Measurements from ENCODE around the gene ZNF280A.
A peak's percentile ranks its signal among the peaks of the same experiment; 100 is the strongest.
"Not testable (repeated sequence)": the region's sequence is repeated elsewhere in the genome, so short reads cannot be mapped to it uniquely, and the experiment has no call there.

Gene ZNF280A

DNA sequence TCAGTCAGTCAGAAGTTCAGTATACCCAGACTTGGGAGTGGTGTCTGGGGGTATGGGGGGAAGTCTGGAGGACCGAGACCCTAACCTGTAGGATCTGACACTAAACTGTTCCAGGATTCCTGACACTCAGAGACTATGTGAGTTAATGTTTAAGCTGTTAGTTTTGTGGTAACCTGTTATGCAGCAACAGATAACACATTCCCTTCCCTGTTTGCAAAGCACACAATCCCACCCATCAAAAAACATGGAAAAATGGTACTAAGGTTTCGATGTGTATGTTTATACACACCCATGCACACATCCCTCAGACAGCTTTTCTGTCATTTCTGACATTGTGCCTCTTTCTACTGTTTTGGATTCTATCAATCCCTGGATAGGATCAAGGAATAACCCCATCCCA is 39.1 kb downstream of the ZNF280A start:
- TF ChIP-seq, protein P1, sequence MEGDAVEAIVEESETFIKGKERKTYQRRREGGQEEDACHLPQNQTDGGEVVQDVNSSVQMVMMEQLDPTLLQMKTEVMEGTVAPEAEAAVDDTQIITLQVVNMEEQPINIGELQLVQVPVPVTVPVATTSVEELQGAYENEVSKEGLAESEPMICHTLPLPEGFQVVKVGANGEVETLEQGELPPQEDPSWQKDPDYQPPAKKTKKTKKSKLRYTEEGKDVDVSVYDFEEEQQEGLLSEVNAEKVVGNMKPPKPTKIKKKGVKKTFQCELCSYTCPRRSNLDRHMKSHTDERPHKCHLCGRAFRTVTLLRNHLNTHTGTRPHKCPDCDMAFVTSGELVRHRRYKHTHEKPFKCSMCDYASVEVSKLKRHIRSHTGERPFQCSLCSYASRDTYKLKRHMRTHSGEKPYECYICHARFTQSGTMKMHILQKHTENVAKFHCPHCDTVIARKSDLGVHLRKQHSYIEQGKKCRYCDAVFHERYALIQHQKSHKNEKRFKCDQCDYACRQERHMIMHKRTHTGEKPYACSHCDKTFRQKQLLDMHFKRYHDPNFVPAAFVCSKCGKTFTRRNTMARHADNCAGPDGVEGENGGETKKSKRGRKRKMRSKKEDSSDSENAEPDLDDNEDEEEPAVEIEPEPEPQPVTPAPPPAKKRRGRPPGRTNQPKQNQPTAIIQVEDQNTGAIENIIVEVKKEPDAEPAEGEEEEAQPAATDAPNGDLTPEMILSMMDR (conservative IDR thresholded peaks at IDR 0.05; ENCODE audit: low read depth, low read length) = no peak
- no peak for DNase-seq (ENCODE audit: low read depth)
- no peak overlapping the region for H3K4me3 ChIP-seq (ENCODE audit: low read depth, low read length)

DNA sequence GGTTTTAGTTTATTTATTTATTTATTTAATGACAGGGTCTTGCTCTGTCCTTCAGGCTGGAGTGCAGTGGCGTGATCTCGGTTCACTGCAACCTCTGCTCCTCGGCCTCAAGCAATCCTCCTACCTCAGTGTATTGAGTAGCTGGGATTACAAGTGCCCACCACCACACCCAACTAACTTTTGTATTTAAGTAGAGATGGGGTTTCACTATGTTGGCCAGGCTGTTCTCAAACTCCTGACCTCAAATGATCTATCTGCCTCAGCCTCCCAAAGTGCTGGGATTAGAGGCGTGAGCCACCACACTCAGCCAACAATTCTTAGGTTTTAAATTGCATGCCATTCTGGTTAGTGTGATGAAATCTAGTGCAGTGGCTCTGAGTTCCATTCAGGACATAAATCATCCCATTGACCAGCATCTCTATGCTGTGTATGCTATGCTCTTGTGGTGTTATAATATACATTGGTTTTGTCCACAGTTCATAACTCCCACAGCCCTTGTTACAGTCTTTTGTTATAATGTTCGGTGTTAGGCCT is 40.0 kb downstream of the ZNF280A start:
- TF ChIP-seq, protein P1 (conservative IDR thresholded peaks at IDR 0.05; ENCODE audit: low read depth, low read length) = no peak
- no peak overlapping the region for H3K4me3 ChIP-seq (ENCODE audit: low read depth, low read length)
- DNase-seq (ENCODE audit: low read depth) = no peak

DNA sequence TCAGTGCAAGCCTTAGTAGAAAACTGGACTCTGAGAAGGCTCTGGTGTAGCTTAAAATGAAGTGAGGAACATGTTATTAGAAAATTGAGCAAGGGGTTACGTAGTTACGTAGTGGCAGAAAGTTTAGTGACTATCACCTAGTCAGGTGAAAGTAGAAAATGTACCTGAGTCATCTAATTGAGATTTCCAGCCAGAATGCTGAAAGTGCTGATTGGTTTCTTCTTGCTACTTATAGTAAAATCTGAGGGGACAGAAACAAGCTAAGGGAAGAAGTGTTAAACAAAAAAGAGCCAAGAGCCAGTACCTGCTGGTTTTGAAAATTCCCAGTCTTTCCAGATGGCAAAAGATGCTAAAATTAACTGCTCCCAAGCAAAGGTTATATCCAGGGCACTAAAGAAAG is 41.0 kb downstream of the ZNF280A start:
- TF ChIP-seq, protein P1 (conservative IDR thresholded peaks at IDR 0.05; ENCODE audit: low read depth, low read length) = no peak
- no peak for DNase-seq (ENCODE audit: low read depth)
- H3K4me3 ChIP-seq (ENCODE audit: low read depth, low read length) = no peak overlapping the region

DNA sequence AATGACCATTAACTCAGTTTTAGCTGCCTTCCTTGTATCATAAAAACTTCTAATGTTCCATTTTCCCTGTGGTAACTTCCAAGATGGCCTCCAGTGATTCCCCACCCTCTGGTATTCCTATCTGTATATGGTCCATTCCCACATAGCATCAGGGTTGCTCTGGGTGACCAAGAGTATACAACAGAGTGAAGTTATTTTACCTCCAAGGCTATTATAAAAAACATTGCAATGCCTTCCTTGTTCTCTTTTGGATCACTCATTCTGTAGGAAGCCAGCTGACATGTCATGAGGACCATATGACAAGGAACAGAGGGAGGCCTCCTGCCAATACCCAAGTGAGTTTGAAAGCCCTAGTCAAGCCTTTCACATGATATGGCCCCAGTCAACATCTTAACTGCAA is 41.6 kb downstream of the ZNF280A start:
- H3K4me3 ChIP-seq (ENCODE audit: low read depth, low read length) = no peak overlapping the region
- TF ChIP-seq, protein P1 (conservative IDR thresholded peaks at IDR 0.05; ENCODE audit: low read depth, low read length) = no peak
- peak; percentile 9 for DNase-seq (ENCODE audit: low read depth)

DNA sequence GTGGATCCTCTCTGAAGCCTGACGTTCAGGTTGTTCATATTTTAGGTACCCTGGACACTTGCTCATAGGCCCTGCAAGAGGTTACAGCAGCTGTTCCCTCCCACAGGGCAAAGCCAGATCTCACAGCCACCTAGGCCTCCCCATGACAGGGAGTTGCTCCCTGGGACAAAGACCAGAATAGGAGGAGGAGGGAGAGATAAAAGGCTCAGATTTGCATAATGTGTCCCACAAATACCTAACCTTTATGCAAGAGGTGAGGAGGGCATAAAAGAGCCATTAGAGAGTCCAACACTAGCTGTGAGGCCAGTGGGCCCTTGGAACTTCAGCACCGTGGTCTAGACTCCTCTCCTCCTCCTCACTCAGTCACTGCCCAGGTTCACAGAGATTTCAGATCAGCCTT is 45.3 kb downstream of the ZNF280A start:
- no peak for DNase-seq (ENCODE audit: low read depth)
- H3K4me3 ChIP-seq (ENCODE audit: low read depth, low read length) = no peak overlapping the region
- TF ChIP-seq, protein P1 (conservative IDR thresholded peaks at IDR 0.05; ENCODE audit: low read depth, low read length) = no peak

DNA sequence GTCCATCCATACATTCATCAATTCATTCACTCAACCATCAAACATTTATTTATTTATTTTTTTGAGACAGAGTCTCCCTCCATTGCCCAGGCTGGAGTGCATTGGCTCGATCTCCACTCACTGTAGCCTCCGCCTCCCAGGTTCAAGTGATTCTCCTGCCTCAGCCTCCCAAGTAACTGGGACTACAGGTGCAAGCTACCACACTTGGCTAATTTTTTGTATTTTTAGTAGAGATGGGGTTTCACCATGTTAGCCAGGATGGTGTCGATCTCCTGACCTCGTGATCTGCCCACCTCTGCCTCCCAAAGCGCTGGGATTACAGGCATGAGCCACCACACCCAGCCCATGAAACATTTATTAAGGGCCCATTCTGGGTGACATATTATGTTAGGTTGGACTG is 49.0 kb downstream of the ZNF280A start:
- DNase-seq (ENCODE audit: low read depth); H3K4me3 ChIP-seq (ENCODE audit: low read depth, low read length): not testable (repeated sequence)

DNA sequence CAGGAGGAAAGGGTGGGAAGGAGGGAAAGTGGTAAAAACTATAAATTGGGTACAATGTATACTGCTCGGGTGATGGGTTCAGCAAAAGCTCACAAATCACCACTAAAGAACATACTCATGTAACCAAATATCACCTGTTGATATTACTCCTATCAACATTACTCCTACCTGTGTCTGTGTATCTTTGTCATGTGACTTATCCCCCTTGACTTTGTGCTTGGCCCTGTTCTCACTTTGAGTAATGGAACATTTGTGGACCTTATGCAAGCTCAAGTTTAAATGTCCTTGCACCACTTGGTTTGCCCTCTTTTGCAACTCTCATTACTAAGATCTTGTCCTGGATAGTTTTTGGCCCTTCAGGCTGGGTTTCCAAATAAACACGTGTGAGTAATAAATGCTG is 50.5 kb downstream of the ZNF280A start:
- H3K4me3 ChIP-seq (ENCODE audit: low read depth, low read length) = no peak overlapping the region
- DNase-seq (ENCODE audit: low read depth) = no peak
- TF ChIP-seq, protein P1 (conservative IDR thresholded peaks at IDR 0.05; ENCODE audit: low read depth, low read length) = no peak

DNA sequence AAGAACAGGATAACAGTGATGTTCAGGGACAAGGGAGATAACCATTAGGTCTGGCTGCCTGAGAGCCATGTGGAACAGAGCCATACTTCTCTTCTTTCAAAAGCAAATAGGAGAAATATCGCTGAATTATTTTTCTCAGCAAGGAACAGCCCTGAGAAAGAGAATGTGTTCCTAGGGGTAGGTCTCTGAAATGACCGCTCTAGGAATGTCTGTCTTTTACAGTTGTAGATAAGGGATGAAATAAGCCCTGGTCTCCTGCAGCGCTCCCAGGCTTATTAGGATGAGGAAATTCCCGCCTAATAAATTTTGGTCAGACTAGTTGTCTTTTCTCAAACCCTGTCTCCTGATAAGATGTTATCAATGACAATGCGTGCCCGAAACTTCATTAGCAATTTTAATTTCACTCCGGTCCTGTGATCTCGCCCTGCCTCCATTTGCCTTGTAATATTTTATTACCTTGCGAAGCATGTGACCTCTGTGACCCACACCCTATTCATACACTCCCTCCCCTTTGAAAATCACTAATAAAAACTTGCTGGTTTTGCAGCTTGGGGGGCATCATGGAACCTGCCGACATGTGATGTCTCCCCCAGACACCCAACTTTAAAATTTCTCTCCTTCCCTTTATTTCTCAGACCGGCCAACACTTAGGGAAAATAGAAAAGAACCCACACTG is 51.1 kb downstream of the ZNF280A start:
- H3K4me3 ChIP-seq (ENCODE audit: low read depth, low read length) = not testable (repeated sequence)

More for the DNA sequence above, 51.1 kb downstream of the ZNF280A start:
- DNase-seq (ENCODE audit: low read depth) = not testable (repeated sequence)
